ENCODE results near the gene ETV6. TPM values are rescaled to one million over a fixed set of nuclear protein-coding genes. Genes with fewer than 3 reads are reported as not detected.

Gene ETV6
- total RNA-seq, 1 donor from 2014 or later = 14.7 TPM

DNA sequence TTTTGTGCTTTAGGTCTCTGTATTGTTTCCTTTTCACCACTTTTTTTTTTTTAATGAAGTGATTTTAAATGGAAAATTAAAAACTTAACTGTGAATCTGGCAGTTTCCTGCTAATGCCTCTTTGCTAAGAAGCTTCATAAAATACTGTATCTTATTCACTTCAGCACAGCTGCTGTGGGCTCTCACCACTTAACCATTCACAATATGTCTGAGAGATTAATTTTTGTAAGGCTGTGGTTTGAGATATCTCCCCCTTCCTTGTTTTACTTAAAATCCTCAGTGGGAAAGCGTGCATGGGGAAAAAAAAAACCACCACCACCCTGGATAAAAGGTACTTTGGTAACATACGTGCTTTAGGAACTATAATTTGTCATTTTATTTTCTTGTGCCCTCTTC is 115.9 kb downstream of the ETV6 start:
- Histone ChIP-seq H3K4me3 (no peak overlapping the region), H3K36me3 (no peaks in the 10 kb centered on the region), H3K9me3 (no peaks in the 10 kb centered on the region), H3K4me1 (peaks cover 47% of the 10 kb centered on the region), H3K27me3 (no peaks in the 10 kb centered on the region), H3K27ac (peak overlapping the region; percentile 38)
- TF ChIP-seq, protein P1, sequence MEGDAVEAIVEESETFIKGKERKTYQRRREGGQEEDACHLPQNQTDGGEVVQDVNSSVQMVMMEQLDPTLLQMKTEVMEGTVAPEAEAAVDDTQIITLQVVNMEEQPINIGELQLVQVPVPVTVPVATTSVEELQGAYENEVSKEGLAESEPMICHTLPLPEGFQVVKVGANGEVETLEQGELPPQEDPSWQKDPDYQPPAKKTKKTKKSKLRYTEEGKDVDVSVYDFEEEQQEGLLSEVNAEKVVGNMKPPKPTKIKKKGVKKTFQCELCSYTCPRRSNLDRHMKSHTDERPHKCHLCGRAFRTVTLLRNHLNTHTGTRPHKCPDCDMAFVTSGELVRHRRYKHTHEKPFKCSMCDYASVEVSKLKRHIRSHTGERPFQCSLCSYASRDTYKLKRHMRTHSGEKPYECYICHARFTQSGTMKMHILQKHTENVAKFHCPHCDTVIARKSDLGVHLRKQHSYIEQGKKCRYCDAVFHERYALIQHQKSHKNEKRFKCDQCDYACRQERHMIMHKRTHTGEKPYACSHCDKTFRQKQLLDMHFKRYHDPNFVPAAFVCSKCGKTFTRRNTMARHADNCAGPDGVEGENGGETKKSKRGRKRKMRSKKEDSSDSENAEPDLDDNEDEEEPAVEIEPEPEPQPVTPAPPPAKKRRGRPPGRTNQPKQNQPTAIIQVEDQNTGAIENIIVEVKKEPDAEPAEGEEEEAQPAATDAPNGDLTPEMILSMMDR (IDR thresholded peaks at IDR 0.05) = no peak
- TF ChIP-seq POLR2A (IDR thresholded peaks at IDR 0.05) (no peak), POLR2AphosphoS5 (IDR thresholded peaks at IDR 0.05; ENCODE audit: insufficient read depth in 1 of 2, low read depth in 1 of 2) (no peak)
- DNase-seq (ENCODE audit: extremely low spot score in 2 of 2) = no peak
- intact Hi-C loops (cut with DNase I) = no loop called here

DNA sequence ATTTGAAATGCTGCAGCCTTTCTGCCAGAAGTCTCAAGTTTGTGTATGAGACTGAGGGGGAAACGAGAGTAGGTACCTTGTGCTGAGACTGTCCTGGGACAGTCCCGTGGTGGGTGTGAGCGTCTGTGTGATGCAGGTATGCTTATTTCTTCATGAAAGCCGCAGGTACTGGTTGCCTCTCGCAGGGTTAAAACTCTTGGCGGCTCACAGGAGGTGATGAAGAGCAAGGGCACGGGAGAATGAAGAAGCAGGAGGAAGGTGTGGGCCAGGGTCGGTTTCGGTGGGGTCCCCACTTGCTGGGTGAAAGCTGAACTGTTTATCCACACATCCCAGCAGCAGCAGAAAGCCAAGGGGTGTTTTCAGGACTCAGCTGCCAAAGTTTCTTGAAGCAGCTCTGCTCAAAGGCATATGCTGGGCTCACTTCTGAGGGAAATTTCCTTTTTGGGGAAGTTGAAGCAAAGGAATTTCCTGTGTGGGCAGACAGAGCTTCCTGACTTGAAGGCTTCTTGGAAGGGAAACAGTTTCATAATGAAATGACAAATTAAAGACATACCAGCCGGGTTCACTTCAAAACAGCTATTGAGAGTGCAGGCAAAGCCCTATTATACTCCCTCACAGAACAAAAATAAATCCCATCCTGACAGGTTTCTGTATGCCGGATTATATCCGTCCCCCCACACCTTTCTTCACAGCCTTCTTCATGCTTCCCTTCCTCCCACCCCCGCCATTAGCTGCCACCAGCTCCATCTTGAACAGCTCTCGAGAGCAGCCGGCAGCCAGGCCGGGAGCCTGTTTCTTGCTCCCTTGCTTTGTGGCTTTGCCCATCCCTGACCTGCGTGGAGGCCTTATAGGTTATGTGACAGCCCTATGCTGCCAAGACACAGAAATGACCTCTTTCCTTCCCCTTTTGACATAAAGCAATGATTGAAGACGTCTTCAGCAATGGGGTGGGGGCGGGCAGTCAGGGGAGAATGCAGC is 116.6 kb downstream of the ETV6 start:
- Histone ChIP-seq H3K36me3 (no peaks in the 10 kb centered on the region), H3K27ac (peak overlapping the region; percentile 38), H3K4me3 (peak overlapping the region in 1 of 2 donors; percentile 21), H3K27me3 (no peaks in the 10 kb centered on the region), H3K9me3 (no peaks in the 10 kb centered on the region), H3K4me1 (peaks cover 47% of the 10 kb centered on the region)
- intact Hi-C loops (cut with DNase I) = no loop called here
- TF ChIP-seq, protein P1 (IDR thresholded peaks at IDR 0.05) = no peak
- peak; percentile 24 to 28 for TF ChIP-seq POLR2AphosphoS5 (IDR thresholded peaks at IDR 0.05; ENCODE audit: insufficient read depth in 1 of 2, low read depth in 1 of 2)
- no peak for DNase-seq (ENCODE audit: extremely low spot score in 2 of 2)

DNA sequence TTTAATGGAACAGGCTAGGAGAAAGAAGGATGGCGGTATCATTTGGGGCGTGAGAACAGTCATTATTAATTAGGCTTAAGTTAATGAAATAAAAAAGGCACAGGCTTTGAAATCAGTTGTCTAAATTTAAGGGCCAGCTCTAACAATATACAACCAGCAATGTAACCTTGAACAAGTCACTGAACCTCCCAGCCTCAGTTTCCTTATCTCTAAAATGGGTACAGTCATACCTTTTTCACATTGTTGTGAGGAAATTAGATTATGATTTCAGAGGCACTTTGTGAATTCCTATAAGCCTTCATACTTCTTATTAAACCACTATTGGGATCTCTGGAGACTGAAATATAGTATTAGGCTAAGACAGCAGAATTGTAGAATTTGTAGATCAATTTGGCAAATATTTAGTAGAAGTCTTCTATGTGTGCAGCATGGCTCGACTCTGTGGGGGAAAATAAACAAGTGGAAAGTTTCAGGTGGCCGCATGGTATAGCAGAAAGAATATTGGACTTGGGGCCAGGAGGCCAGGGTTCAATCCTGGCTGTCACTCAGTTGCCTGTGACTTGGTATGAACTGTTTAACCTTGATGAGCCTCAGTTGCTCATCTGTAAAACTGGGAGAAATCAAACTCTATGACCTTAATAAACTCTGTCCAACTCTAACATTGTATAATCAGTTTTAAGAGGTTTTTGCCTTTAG is 117.7 kb downstream of the ETV6 start:
- Histone ChIP-seq H3K36me3 (no peaks in the 10 kb centered on the region), H3K4me3 (no peak overlapping the region), H3K9me3 (no peaks in the 10 kb centered on the region), H3K27me3 (no peaks in the 10 kb centered on the region), H3K4me1 (peaks cover 42% of the 10 kb centered on the region), H3K27ac (peak overlapping the region; percentile 38)
- intact Hi-C loops (cut with DNase I) = no loop called here
- no peak for TF ChIP-seq POLR2A (IDR thresholded peaks at IDR 0.05)
- TF ChIP-seq POLR2AphosphoS5 (IDR thresholded peaks at IDR 0.05; ENCODE audit: insufficient read depth in 1 of 2, low read depth in 1 of 2) = no peak
- TF ChIP-seq, protein P1 (IDR thresholded peaks at IDR 0.05) = no peak
- DNase-seq (ENCODE audit: extremely low spot score in 2 of 2) = no peak

DNA sequence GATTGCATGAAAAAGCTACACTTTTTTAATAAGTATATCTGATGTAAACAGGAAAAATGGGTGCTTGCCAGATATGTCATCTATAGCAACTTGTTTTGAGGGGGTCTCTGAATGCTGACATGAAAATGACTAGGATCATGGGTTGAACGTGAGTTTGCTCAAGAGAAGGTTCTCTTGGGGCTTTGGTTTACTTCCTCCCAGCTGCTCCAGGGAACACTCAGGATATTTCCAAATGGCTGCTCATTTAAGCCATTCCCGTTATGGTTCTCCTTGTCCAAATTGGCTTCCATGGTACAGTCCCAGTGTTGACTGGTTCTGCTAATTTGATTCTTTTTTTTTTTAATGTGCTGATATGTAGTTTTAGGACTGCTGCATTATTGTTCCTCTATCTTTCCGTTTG is 118.3 kb downstream of the ETV6 start:
- intact Hi-C loops (cut with DNase I) = no loop called here
- no peaks in the 10 kb centered on the region for H3K27me3 ChIP-seq
- DNase-seq (ENCODE audit: extremely low spot score in 2 of 2) = no peak
- H3K27ac ChIP-seq = no peak overlapping the region
- H3K4me3 ChIP-seq = no peak overlapping the region
- H3K4me1 ChIP-seq = peaks cover 36% of the 10 kb centered on the region
- no peaks in the 10 kb centered on the region for H3K36me3 ChIP-seq
- TF ChIP-seq POLR2AphosphoS5 (IDR thresholded peaks at IDR 0.05; ENCODE audit: insufficient read depth in 1 of 2, low read depth in 1 of 2) = no peak
- TF ChIP-seq, protein P1 (IDR thresholded peaks at IDR 0.05) = no peak
- no peak for TF ChIP-seq POLR2A (IDR thresholded peaks at IDR 0.05)
- no peaks in the 10 kb centered on the region for H3K9me3 ChIP-seq

Data from vagina (tissue), 2 donors.